ENCODE data around the gene CYP3A5.
"Not testable (repeated sequence)": the region's sequence is repeated elsewhere in the genome, so short reads cannot be mapped to it uniquely, and the experiment has no call there.

The CYP3A5 gene

DNA sequence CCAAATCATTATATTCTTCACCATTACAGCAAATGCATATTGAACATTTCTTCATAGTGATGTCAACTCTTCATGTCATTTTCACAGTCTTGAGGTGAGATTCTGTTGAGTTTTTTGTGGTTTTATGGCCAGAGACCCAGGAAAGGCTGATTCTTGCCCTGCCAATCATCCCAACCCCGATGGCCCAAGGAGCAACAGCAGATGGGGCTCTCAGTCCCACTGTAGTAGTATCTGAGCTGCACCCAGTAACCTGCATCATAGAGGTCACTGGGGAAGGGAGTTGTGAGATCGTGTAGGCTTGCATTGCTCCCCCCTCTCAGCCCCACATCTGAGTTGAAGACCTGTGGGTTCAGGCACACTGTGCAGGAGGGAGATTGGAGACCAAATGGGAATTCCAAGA is 36.3 kb downstream of the CYP3A5 start:
- DNase-seq (ENCODE audit: low read depth in 1 of 2, low spot score in 1 of 2): no peak

DNA sequence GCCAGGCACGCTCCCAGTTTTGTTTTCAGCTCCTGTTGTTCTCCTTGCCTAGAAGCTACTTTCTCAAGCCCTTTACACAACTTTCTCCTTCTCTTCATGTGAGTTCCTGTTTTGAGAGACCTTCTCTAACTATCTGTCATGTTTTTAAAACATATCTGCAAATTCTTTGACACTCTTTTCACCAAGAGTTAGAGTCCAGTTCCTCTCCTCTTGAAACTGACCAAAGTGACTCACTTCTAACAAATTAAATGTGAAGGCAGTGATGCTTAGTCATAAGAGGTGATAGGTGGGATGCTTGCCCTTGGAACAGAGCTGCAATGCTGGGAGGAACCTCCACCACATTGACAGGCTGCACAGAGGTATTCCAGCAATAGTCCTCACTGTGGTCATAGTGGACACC is 37.8 kb downstream of the CYP3A5 start:
- no peak for DNase-seq (ENCODE audit: low read depth in 1 of 2, low spot score in 1 of 2)

DNA sequence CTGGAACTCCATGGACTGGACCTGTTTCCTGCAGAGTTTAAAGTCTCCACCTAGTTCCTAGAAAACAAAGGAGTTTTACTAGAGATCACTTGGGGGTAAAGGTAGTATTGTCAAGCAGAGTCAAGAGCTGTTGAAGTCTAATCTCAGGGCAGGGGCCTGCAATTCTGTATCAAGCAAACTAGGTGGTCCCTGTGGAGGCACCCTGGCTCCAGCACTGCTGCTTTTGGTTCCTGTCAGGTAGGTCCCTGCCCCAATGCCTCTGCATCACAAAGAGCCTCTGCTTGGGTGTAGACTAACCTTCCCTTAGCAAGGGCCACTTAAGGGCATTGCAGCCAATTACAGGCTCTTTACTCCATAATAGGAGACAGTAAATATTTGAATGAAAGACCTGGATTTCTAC is 40.5 kb downstream of the CYP3A5 start:
- DNase-seq (ENCODE audit: low read depth in 1 of 2, low spot score in 1 of 2): no peak

DNA sequence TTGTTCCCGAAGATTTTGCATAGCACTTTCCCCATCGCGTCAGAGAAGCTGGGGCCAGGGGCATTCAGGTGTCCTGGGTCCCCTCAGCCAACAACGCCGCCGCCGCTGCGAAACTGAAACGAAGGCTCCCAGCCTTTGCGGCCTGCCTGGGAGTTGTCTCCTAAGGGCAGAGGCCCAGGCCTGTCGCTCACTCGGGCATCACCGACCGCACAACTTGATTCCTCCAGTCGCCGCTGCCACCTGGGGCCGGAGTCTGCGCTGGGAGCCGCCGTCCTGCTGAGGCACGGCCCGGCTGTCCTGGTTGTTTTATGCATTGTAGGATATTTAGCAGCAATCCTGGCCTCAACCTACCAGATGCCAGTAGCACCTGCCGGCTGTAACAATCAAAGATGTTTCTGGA is 41.1 kb downstream of the CYP3A5 start:
- no peak for DNase-seq (ENCODE audit: low read depth in 1 of 2, low spot score in 1 of 2)

DNA sequence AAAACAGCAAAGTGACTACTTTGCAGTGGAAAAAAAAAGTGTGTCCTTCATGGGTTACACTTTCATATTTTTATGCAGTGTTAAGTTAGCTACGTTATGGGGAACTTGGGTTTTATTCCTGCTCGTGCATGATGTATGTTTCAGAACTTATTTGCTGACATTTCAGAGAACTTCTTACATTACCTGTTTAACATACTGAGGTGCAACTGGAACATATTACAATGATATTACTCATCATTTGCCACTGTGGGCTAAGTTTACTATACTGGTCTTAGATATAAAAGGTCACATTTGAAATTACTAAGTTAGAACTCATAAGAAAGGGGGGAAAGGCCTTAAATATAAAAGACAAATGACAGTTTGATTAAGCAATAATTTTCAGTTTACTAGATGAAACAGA is 42.4 kb downstream of the CYP3A5 start:
- DNase-seq (ENCODE audit: low read depth in 1 of 2, low spot score in 1 of 2): not testable (repeated sequence)

DNA sequence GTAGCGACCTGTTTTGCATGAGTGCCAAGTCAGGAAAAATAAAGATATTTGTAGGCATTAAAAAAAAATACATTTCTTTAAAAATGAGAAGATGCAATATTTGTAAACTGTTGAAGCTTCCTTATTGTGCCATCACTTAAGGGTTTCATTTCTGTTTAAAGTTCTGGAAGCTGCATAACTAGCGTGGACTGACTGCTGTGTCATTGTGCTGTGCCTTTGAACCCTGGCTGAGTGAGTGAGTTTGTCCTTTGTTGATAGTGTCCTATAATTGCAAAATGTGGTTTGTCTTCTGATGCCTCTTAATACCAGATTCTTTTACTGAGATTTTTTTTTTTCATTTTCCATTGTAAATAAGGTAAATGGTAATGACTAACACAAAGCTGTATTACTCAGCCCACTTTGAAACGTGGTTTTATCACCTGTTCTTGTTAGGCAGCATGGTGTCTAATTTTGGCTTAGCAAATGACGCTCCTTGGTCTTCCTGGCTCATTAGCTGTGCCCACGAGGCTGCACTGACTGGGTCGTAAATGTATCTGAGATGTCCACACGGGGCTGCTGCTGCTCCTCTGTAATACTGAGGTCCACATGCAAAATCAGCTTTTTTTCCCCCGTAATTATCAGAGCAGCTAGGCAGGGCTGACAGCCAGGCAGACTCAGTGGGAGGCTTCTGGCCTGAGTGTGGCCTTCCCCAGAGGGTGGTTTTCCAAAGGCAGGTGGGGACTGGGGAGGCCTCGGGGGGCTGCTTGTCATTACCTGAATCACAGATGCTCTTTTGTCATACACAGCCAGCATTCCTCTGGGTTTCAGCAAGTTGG is 48.3 kb downstream of the CYP3A5 start:
- DNase-seq (ENCODE audit: low read depth in 1 of 2, low spot score in 1 of 2): no peak

DNA sequence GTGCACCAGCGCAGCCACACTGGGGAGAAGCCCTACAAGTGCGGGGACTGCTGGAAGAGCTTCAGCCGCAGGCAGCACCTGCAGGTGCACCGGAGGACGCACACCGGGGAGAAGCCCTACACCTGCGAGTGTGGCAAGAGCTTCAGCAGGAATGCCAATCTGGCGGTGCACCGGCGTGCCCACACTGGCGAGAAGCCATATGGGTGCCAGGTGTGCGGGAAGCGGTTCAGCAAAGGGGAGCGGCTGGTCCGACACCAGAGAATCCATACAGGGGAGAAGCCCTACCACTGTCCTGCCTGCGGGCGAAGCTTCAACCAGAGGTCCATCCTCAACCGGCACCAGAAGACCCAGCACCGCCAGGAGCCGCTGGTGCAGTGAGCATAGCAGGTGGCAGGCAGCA is 50.2 kb downstream of the CYP3A5 start:
- no peak for DNase-seq (ENCODE audit: low read depth in 1 of 2, low spot score in 1 of 2)

DNA sequence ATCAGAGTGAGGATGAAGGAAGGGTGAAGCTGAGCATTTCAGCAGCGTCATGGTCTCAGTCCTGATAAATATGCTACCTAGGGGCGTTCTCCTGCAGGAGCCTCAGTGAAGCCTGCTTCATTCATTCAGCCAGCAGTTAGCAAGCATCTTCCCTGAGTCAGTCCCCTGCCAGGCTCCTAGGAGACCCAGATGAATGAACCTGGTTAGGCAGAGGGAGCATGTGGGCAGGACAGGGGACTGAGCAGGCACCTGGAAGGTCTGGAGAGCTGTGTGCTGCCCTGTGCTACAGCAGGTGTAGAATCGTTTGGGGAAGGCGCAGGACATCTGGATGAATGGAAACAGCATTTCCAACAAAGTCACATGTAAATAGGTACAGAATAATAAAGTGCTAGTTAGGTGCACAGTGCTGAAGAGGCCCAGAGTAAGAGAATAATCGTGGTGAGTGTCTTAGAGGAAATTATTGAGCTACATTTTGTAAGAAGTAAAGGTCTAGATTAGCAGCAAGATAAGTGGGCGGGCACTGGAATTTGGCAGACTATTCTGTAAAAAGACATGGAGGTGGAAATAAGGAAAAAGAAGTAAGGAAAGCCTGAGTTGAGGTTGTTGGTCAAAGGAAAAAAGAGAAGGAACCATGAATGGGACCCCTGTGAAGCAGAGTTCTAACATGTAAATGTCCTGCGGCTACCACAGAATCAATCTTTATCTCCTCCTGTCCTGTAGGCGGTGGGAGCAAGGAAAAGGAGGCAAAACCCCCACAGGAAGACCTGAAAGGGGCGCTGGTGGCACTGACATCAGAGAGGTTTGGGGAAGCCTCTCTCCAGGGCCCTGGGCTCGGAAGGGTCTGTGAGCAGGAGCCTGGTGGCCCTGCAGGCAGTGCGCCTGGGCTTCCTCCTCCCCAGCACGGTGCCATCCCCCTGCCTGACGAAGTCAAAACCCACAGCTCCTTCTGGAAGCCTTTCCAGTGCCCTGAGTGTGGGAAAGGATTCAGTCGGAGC is 51.0 kb downstream of the CYP3A5 start:
- no peak for DNase-seq (ENCODE audit: low read depth in 1 of 2, low spot score in 1 of 2)

DNA sequence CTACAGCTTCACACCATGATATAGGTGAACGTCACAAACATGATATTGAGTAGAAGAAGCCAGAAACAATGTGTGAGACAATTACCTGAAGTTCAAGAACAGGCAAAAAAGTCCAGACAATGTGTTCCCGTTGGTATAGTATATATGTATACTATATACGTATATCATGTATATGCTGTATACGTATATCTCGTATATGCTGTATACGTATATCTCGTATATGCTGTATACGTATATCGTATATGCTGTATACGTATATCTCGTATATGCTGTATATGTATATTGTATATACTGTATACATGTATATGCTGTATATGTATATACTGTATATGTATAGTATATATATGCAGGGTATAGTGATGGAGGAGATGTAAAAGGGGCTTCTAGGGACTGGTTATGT is 52.3 kb downstream of the CYP3A5 start:
- no peak for DNase-seq (ENCODE audit: low read depth in 1 of 2, low spot score in 1 of 2)

DNA sequence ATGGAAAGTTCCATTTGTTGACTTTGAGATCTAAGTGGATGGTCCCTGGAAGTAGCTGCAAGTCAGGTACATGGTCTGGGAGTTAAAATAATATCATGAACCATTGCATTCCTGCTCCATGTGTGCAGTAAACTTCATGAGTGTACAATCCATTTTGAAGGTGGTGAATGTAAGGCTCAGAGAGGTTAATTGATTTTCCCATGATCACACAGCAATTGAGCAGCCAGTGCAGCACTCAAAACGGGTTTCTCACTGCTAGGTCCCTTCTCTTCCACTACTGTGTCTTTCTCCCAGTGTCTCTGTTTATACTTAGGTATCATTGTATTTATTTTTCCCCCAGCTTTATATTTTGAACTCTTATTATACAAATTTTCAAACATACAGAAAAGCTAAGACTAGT is 53.1 kb downstream of the CYP3A5 start:
- DNase-seq (ENCODE audit: low read depth in 1 of 2, low spot score in 1 of 2): no peak

DNA sequence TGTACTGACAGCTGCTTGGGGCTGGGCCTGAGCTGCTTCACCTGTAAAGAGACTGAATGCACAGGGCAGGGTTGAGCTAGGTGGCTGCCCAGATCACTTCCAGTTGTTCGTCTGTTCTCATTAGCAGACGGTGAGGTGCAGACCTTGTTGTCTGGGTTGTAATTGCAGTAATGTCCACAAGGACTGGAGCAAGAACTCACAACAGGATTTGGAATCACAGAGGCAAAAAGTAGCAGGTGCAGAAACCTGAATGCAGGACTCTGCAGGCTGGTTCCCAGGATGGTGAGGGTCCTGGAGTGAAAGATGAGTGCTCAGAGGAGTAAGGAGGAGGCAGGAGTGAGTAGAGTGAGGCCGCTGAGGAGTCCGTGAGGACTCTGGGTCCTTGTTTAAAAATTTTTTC is 53.8 kb downstream of the CYP3A5 start:
- no peak for DNase-seq (ENCODE audit: low read depth in 1 of 2, low spot score in 1 of 2)

DNA sequence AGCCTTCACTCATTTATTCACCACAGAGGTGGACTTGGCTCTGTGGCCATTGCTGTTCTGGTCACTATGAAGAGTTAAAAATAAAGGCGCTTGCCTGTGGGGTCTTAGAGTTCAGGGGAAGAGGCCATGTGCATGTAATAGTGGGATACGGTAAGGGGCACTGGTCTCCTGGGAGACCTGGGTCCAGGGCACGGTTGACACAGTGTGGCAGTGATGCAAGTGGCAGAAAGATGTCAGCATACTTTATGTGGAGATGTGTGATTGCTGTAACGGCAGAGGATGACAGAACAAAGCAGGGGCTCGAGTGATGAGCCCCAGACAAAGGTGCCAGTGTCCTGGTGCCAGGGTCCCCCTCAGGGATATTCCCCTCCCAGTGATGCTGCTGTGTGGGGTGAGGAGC is 54.5 kb downstream of the CYP3A5 start:
- DNase-seq (ENCODE audit: low read depth in 1 of 2, low spot score in 1 of 2): no peak

DNA sequence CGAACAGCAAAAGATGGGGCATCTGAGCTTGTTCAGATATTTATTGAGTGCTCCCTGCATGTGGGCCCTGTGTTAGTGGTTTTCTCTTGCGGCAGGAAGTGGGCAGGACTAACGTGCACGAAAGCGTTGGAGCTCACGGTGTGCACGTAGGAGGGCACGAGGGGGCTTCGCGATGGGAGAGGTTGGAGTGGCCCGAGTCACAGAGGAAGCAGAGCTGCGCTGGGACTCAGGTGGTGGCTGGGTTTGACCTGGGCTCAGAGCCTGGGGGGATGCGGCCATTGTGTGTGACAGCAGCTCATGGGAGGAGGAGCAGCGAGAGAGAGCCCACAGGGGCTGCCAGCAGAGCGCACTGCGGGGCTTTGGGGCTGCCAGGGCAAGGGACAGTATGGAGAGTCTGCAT is 55.3 kb downstream of the CYP3A5 start:
- DNase-seq (ENCODE audit: low read depth in 1 of 2, low spot score in 1 of 2): peak; percentile 34

DNA sequence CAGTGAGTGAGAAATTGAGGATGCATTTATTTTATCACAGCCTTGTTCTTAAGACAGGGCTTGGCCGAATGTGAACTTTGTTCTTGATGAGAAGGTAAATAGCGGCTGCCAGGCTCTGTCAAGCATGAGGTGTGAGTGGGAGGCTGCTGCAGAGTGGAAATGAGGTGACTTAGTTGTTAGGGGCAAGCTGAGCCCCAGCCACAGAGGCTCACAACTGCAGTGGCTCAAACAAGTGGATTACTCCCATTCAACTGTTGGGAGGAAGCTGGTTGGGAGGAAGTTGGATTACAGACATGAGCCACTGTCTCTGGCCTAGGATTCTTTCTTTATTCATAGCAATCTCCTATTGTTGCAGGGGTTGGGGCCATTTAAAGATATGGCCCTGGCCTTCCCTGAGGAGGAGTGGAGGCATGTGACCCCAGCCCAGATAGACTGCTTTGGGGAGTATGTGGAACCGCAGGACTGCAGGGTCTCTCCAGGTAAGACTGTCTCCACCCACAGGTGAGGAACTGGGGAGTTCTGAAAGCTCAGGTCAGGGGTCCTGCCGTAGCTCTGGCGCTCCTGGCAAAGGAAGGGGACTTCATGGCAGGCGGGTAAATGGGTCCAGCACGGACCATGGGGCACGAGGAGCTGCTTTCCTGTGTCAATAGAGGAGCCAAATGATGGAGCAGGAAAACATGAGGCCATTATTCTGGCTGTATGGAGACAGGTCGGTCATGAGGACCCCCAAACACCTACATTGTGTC is 55.9 kb downstream of the CYP3A5 start:
- no peak for DNase-seq (ENCODE audit: low read depth in 1 of 2, low spot score in 1 of 2)

DNA sequence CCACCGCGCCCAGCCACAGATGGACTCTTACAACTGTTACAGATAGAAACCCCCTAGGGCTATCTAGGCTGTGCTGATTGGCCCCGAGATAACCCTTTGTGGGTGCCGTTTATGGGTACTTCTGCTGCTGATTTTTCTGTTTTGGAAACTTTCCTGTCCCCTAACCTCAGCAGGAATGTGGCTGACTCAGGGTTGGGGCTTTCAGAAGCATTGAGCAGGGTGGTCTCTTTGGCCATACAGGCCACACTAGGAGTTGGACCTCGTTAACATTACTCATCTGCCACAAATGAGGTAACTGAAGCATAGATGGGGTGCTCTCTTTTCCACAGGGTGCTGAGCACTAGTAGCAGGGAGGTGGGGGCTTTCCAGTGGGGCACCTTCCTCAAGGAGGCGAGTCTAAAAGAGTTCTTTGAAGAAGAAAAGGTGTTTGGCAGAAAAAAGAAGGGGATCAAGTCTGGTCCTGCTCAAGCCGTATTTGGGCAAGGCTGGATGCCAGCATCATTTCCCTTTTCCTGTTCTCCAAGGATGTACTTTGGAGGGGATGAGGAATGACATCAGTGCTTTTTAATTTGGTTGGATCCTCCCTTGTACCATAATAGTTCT is 56.6 kb downstream of the CYP3A5 start:
- no peak for DNase-seq (ENCODE audit: low read depth in 1 of 2, low spot score in 1 of 2)

DNA sequence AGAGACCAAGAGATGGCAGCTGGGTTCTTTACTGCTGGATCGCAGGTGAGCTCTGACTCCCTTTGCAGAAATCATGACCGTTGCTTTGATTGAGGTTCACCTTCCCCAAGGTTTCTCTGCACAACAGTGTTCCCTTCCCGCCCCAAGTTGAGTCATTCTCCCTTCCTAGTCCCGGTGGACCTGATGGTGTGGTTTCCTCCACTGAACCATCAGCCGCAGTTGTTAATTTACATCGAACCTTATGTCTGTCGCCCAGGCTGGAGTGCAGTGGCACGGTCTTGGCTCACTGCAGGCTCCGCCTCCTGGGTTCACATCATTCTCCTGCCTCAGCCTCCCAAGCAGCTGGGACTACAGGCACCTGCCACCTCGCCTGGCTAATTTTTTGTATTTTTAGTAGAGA is 57.2 kb downstream of the CYP3A5 start:
- DNase-seq (ENCODE audit: low read depth in 1 of 2, low spot score in 1 of 2): no peak

DNA sequence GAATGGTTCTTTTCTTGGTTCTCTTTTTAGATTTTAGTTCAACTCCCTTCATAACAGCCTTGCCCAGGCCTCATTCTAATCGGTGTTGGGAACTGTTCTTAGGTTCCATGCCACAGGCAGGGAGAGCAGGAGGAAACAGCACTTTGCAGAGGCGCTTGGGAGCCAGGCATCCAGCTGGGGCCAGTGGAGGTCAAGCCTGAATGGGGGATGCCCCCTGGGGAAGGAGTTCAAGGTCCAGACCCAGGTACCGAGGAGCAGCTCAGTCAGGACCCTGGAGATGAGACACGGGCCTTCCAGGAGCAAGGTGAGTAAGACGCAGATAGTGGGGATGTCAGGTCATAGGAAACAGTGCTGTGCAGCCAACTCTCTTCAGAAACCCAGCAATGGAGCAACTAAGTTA is 58.5 kb downstream of the CYP3A5 start:
- DNase-seq (ENCODE audit: low read depth in 1 of 2, low spot score in 1 of 2): no peak

DNA sequence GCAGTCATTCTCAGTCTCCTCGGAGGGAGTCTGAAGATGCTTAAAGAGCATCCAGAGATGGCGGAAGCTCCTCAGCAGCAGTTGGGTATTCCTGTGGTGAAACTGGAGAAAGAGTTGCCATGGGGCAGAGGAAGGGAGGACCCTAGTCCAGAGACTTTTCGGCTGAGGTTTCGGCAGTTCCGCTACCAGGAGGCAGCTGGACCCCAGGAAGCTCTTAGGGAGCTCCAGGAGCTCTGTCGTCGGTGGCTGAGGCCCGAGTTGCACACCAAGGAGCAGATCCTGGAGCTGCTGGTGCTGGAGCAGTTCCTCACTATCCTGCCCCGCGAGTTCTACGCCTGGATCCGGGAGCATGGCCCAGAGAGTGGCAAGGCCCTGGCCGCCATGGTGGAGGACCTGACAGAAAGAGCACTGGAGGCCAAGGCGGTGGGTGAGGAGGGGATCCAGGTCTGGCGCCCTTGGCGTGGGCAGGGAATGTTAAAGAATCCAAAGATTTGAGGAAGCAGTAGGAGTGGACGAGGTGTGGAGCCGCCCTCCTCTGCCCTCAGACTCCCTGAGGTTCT is 60.1 kb downstream of the CYP3A5 start:
- DNase-seq (ENCODE audit: low read depth in 1 of 2, low spot score in 1 of 2): no peak

DNA sequence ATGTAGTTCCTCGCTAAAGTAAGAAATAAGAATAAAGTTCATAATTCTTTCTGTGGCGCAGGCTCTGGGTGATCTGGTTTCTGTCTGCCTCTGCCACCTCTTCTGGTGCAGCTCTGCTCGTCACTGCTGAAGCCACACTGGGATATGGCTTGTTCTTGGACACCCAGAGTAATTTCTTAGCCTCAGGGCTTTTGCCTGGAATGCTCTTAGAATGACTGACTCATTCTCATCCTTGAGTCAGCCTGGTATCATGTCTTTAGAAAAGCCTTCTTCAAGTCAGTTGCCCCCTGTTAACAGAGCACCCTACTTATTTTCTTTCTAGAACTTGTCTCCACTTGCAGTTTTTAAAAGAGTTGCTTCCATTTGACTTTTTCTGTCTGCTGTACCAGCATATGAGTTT is 61.1 kb downstream of the CYP3A5 start:
- no peak for DNase-seq (ENCODE audit: low read depth in 1 of 2, low spot score in 1 of 2)

DNA sequence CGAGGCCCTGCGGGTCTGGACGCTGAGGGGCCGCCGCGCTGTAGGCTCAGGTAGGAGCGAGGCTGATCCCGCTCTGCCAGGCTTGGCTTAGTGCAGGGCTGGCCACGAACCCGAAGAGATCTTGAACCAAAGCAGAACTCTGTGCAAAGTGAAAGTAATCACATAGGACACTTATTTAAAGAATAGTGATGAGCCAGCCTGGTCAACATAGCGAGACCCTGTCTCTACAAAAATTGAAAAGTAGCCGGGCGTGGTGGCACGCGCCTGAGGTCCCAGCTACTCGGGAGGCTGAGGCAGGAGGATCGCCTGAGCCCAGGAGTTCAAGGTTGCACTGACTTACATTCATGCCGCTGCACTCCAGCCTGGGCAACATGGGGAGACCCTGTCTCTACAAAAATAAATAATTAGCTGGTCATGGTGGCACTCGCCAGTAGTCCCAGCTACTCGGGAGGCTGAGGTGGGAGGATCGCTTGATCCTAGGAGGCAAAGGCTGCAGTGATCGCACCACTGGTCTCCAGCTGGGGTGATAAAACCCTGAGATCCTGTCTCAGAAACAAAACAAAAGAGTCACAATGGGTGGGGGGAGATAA is 62.5 kb downstream of the CYP3A5 start:
- no peak for DNase-seq (ENCODE audit: low read depth in 1 of 2, low spot score in 1 of 2)

Measured in activated T-helper 1 cell treated with anti-CD3 and anti-CD28 coated beads, Interleukin-2, amount 50 U/mL, for 16 hours (primary cell).